GM12878 (cell line): ENCODE results near the gene IRF9.

Source experiments
- BCL11A ChIP-seq: IDR thresholded peaks from 2 replicates; pipeline ENCODE4 v1.6.1; 2011; ENCODE audit warnings: low read depth, low read length
- CEBPB ChIP-seq, 2 experiments: fragments of 150-350 bp in 1 of 2; IDR thresholded peaks; 2 replicates each; pipeline ENCODE4 v1.6.1; 2012 to 2014; ENCODE audit warnings: low read depth in 2 of 2, low read length in 2 of 2, borderline replicate concordance in 1 of 2, inconsistent platforms in 1 of 2
- CREM ChIP-seq: IDR thresholded peaks from 2 replicates; pipeline ENCODE4 v1.6.1; 2014; ENCODE audit warnings: antibody characterized with exemption, low read depth
- EGR1 ChIP-seq, 2 experiments: IDR thresholded peaks; 1 replicate in 1 of 2; 2 replicates in 1 of 2; pipeline ENCODE4 v1.6.1; 2011 to 2012; ENCODE audit warnings: low read depth in 2 of 2, low read length in 2 of 2, borderline replicate concordance in 1 of 2, mild to moderate bottlenecking in 1 of 2, moderate library complexity in 1 of 2
- EZH2 ChIP-seq: IDR thresholded peaks from 2 replicates; pipeline ENCODE4 v1.6.1; 2012; ENCODE audit warnings: low read depth, mild to moderate bottlenecking, control low read depth, inconsistent platforms, low read length, borderline replicate concordance; ENCODE audit not compliant: control insufficient read depth
- FOXK2 ChIP-seq: fragments of 450-650 bp; IDR thresholded peaks from 2 replicates; pipeline ENCODE4 v1.6.1; 2017; ENCODE audit warnings: mild to moderate bottlenecking, moderate library complexity
- JUND ChIP-seq: IDR thresholded peaks from 2 replicates; pipeline ENCODE4 v1.6.1; 2012; ENCODE audit warnings: low read depth, mild to moderate bottlenecking, low read length, improper control_type of control experiment, moderate library complexity
- NRF1 ChIP-seq: conservative IDR thresholded peaks from 2 replicates; pipeline ENCODE4 v1.6.1; 2011; ENCODE audit warnings: mild to moderate bottlenecking, low read depth, low read length, improper control_type of control experiment
- PML ChIP-seq: IDR thresholded peaks from 2 replicates; pipeline ENCODE4 v1.6.1; 2012; ENCODE audit warnings: low read length, inconsistent platforms
- POLR2A ChIP-seq: IDR thresholded peaks from 2 replicates; pipeline ENCODE4 v1.6.1; 2011; ENCODE audit warnings: low read depth, mild to moderate bottlenecking, low read length
- RAD21 ChIP-seq: IDR thresholded peaks from 2 replicates; pipeline ENCODE4 v1.6.1; 2011; ENCODE audit warnings: mild to moderate bottlenecking, low read depth, low read length, moderate library complexity; ENCODE audit not compliant: insufficient read depth
- SMC3 ChIP-seq: IDR thresholded peaks from 2 replicates; pipeline ENCODE4 v1.6.1; 2011; ENCODE audit warnings: low read length, improper control_type of control experiment, borderline replicate concordance
- TF ChIP-seq, protein P1 (sequence below), 3 experiments: IDR thresholded peaks in 2 of 3; conservative IDR thresholded peaks in 1 of 3; 2 replicates each; pipeline ENCODE4 v1.5.1; 2011; ENCODE audit warnings: low read depth in 3 of 3, low read length in 3 of 3, mild to moderate bottlenecking in 3 of 3, control low read depth in 2 of 3, moderate library complexity in 2 of 3, inconsistent platforms in 1 of 3, mixed read lengths in 1 of 3; ENCODE audit not compliant: control insufficient read depth in 2 of 3, insufficient read depth in 1 of 3; ENCODE audit errors: extremely low read depth in 1 of 3

DNA sequence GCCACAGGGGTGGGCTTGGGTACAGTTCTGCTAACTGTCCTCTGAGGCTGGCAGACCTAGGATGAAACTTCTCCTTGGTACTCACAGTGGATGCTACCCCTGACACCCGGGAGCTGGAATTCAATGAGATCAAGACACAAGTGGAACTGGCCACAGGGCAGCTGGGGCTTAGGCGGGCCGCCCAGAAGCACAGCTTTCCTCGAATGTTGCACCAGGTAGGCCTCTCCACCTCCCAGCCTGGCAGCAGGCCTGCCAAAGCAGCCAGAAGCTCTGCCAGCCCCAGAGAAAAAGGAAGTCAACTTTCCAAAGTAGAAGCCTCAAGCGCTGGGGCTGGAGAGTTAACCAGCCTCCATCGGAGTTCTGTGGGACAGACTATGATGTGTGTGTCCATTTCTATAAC lies 43.9 kb upstream of the IRF9 start:
- TF ChIP-seq CREM, result no peak
- TF ChIP-seq BCL11A, result no peak
- TF ChIP-seq CEBPB (IDR thresholded peaks at IDR 0.05; ENCODE audit: borderline replicate concordance in 1 of 2, low read depth in 2 of 2, low read length in 2 of 2), result no peak
- TF ChIP-seq RAD21, result no peak
- TF ChIP-seq JUND, result no peak
- TF ChIP-seq, protein P1, sequence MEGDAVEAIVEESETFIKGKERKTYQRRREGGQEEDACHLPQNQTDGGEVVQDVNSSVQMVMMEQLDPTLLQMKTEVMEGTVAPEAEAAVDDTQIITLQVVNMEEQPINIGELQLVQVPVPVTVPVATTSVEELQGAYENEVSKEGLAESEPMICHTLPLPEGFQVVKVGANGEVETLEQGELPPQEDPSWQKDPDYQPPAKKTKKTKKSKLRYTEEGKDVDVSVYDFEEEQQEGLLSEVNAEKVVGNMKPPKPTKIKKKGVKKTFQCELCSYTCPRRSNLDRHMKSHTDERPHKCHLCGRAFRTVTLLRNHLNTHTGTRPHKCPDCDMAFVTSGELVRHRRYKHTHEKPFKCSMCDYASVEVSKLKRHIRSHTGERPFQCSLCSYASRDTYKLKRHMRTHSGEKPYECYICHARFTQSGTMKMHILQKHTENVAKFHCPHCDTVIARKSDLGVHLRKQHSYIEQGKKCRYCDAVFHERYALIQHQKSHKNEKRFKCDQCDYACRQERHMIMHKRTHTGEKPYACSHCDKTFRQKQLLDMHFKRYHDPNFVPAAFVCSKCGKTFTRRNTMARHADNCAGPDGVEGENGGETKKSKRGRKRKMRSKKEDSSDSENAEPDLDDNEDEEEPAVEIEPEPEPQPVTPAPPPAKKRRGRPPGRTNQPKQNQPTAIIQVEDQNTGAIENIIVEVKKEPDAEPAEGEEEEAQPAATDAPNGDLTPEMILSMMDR (IDR thresholded peaks at IDR 0.05 in 2 of 3, conservative IDR thresholded peaks at IDR 0.05 in 1 of 3; ENCODE audit: control insufficient read depth in 2 of 3, extremely low read depth in 1 of 3, insufficient read depth in 1 of 3, low read depth in 3 of 3, low read length in 3 of 3), result no peak
- TF ChIP-seq SMC3, result no peak
- TF ChIP-seq POLR2A, result no peak
- TF ChIP-seq PML, result no peak
- no peak for TF ChIP-seq EGR1 (IDR thresholded peaks at IDR 0.05; ENCODE audit: borderline replicate concordance in 1 of 2, low read depth in 2 of 2, low read length in 2 of 2)
- no peak for TF ChIP-seq FOXK2
- TF ChIP-seq NRF1, result no peak
- no peak for TF ChIP-seq EZH2
